Measurements from ENCODE around the gene SENP5.
"Not testable (repeated sequence)": the region's sequence is repeated elsewhere in the genome, so short reads cannot be mapped to it uniquely, and the experiment has no call there.

SENP5 gene, protein sequence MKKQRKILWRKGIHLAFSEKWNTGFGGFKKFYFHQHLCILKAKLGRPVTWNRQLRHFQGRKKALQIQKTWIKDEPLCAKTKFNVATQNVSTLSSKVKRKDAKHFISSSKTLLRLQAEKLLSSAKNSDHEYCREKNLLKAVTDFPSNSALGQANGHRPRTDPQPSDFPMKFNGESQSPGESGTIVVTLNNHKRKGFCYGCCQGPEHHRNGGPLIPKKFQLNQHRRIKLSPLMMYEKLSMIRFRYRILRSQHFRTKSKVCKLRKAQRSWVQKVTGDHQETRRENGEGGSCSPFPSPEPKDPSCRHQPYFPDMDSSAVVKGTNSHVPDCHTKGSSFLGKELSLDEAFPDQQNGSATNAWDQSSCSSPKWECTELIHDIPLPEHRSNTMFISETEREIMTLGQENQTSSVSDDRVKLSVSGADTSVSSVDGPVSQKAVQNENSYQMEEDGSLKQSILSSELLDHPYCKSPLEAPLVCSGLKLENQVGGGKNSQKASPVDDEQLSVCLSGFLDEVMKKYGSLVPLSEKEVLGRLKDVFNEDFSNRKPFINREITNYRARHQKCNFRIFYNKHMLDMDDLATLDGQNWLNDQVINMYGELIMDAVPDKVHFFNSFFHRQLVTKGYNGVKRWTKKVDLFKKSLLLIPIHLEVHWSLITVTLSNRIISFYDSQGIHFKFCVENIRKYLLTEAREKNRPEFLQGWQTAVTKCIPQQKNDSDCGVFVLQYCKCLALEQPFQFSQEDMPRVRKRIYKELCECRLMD

GRCh38 chr3:196867507-196868296, at the start of gene SENP5:
SENP5 (plus strand) TSS chr3:196867920; CDS start chr3:196885182, 17,262 bp downstream.
- DNase-seq: peak; percentile 65 to 95

- no peak for DNase-seq
These were observed 45.8 kb upstream of the SENP5 start for GRCh38 chr3:196821806-196822355.

- DNase-seq: not testable (repeated sequence)
These were observed 38.1 kb upstream of the SENP5 start for GRCh38 chr3:196829651-196830050.

DNA sequence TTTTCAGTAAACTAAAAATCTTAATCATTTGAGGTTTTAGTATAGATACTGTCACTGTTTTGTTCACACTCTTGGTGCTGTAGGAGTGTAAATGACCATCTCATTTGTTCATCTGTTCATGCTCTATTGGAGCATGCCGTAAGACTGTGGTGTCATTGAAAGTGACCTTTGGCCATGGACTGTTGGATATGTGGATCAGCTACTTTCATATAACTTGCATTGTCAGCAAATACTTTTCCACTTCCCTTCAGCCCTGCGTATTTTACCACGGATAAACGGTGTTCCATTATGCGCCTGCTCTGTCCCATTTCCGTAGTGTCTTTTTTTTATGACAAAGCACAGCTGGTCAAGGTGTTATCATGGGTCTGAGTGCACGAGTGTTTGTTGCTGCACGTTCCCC, 32.6 kb upstream of the SENP5 start:
- DNase-seq: no peak

GRCh38 chr3:196836626-196837025, 31.1 kb upstream of the SENP5 start:
- DNase-seq: not testable (repeated sequence)

GRCh38 chr3:196837819-196838420, 29.8 kb upstream of the SENP5 start:
- DNase-seq: peak; percentile 16 to 79

- not testable (repeated sequence) for DNase-seq
These were observed 28.4 kb upstream of the SENP5 start for GRCh38 chr3:196839351-196839750.

DNA sequence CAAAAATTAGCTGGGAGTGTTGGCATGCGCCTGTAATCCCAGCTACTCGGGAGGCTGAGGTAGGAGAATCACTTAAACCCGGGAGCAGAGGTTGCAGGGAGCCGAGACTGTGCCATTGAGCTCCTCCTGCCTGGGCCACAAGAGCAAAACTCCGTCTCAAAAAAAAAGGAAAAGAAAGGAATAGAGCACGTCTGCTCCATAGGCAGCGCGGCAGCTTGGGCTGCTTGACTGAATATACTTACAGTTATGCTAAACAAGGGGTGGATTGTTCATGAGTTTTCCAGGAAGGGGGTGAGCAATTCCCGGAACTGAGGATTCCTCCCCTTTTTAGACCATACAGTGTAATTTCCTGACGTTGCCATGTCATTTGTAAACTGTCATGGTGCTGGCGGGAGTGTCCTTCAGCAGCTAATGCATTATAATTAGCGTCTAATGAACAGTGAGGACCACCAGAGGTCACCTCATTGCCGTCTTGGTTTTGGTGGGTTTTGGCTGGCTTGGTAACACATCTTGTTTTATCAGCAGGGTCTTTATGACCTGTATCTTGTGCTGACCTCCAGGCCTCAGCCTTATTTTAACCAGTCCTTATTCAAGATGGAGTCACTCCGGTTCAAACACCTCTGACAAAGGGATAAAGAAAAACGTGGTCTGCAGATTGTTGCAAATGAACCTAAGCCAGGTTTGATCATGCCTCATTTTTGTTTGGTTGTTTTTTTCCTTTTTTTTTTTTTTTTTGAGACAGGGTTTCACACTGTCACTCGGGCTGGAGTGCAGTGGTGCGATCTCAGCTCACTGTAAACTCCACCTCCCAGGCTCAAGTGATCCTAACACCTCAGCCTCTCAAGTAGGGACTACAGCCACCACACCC, 24.9 kb upstream of the SENP5 start:
- no peak for DNase-seq

- DNase-seq: no peak
These were observed 24.1 kb upstream of the SENP5 start for GRCh38 chr3:196843435-196844110.

GRCh38 chr3:196844235-196845219, 23.2 kb upstream of the SENP5 start:
- DNase-seq: peak in 1 of 2 experiments; percentile 35

GRCh38 chr3:196848375-196848774, 19.3 kb upstream of the SENP5 start:
- not testable (repeated sequence) for DNase-seq

DNA sequence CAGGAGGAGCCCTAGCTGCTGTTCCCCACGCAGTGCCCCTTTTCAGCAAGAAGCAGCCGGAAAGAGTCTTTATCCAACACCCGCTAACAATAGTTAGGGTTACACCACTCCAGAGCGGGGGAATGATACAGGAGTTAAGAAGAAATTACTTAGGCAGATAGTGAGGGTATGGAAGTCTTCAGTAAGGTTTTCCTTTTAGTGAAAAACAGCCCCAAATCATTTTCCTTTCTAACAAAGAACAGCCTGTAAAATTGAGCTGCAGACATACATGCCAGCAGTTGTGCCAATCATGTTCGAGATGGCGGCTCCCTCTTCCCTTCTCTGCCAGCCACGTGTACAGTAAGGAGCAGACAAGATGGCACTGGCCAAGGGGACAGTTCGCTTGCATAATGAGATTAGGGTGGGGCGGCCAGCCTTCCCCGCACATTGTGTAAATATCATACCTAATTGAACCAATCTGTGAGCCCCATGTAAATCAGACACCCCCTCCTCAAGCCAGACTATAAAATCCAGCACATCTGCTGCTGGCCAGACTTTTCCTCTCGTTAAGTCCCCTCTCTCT, 18.5 kb upstream of the SENP5 start:
- peak in 1 of 2 experiments; percentile 32 for DNase-seq

- DNase-seq: not testable (repeated sequence)
These were observed 4.7 kb upstream of the SENP5 start for GRCh38 chr3:196863000-196863399.

DNA sequence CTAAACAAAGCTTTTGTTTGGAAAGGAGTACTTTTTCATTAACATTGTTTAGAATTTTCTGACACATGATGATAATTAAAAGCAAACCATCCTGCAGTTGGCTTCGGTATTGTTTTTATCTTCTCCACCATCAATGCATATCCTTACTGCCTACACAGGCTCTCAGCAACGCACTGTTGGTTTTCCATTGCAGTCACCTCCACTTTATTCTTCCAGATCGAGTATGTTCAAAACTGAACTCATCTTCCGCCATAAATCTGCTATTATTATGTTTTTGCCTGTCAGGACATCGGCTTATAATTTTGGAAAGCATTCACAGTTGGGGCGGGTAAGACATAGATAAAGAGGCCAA, 589 bp upstream of the SENP5 start:
- DNase-seq: peak in 1 of 2 experiments; percentile 44

- peak in 1 of 2 experiments; percentile 51 for DNase-seq
These were observed 559 bp downstream of the SENP5 start for GRCh38 chr3:196868297-196868661.

GRCh38 chr3:196872316-196872715, 4.6 kb downstream of the SENP5 start:
- no peak for DNase-seq

GRCh38 chr3:196874511-196875094, 6.9 kb downstream of the SENP5 start:
- DNase-seq: not testable (repeated sequence)

DNA sequence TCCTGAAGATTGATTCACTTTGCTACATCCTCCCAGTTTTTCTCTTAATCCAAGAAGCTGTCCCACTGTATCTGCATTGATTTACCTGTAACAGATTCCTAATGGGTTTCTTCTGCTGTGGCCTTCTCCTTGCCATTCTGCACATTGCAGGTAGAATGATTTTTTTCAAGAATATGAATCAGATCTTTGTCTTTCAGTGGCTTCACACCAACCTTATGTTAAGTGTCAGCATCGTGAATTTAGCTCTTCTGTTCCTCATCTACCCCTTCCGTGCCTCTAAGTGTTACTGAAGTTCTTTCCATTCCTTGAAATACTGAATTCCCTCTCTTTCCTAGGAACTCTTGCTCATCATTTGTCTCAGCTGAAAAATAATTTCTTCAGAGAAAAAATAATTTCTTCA, 7.5 kb downstream of the SENP5 start:
- no peak for DNase-seq

DNA sequence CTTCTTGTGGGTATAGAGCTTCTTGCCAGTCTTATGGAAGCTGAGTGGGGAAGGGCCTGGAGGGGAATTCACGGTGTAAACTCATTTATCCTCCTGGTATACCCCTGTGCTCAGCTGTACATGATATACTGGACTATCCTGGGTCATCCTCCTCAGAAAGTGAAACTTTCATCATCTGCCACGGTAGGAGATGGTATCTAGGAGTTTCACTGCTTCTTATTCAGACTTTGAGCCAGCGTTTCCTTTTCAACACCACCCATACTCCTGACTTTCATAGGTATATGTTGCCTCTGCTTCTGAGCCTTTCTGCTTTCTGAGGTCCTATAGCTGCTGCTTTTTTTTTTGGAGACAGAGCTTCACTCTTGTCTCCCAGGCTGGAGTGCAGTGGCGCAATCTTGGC, 15.6 kb downstream of the SENP5 start:
- no peak for DNase-seq
